ENCODE results near the gene ATP6V1G3.
"Not testable (repeated sequence)": the region's sequence is repeated elsewhere in the genome, so short reads cannot be mapped to it uniquely, and the experiment has no call there.

The ATP6V1G3 gene, protein sequence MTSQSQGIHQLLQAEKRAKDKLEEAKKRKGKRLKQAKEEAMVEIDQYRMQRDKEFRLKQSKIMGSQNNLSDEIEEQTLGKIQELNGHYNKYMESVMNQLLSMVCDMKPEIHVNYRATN

DNA sequence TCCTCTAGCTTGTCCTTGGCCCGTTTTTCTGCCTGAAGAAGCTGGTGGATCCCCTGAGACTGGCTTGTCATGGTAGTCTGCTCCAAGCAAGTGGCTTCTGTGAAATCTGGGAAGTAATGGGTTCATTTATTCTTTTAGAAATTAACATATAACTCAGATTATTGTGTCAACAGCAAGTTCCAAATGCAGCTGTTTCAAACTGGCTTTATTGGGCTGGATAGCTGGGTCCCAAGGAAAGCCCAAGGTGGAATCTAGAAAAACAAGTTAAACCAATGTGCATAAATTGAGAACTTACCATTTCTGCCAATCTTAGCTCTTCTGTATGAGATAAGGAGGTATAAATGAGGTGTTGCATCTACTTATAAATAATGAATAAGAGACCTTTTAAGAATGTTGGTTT, at the start of gene ATP6V1G3:
TSS of gene ATP6V1G3 (minus strand) at position 101 of the 400 bp plus-strand sequence. CDS start at position 71, 30 bp downstream.
- in situ Hi-C loops (cut with HindIII; ENCODE audit: low sequenced_read_pairs) = no loop called here

DNA sequence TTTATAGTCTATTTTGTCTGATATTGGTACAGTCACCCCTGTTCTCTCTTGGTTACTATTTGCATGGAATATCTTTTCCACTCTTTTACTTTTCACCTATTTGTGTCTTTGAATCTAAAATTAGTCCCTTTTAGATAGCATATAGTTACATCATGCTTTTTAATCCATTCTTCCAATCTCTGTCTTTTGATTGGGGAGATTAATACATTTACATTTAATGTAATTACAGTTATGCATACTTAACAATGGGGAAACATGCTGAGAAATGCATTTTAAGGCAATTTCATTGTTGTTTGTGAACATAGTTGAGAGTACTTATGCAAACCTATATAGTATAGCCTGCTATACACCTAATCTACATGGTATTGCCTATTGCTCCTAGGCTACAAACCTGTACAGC, 48.4 kb upstream of the ATP6V1G3 start:
- in situ Hi-C loops (cut with HindIII; ENCODE audit: low sequenced_read_pairs) = no loop called here

DNA sequence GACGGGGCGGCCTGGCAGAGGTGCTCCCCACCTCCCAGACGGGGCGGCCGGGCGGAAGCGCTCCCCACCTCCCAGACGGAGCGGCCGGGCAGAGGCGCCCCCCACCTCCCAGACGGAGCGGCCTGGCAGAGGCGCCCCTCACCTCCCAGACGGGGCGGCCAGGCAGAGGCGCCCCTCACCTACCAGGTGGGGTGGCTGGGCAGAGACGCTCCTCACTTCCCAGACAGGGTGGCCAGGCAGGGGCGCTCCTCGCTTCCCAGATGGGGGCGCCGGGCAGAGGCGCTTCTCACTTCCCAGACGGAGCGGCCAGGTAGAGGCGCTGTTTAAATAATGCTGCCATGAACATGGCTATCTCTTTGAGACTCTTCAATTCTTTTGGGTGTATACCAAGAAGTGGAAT, 43.7 kb upstream of the ATP6V1G3 start:
- in situ Hi-C loops (cut with HindIII; ENCODE audit: low sequenced_read_pairs) = no loop called here

DNA sequence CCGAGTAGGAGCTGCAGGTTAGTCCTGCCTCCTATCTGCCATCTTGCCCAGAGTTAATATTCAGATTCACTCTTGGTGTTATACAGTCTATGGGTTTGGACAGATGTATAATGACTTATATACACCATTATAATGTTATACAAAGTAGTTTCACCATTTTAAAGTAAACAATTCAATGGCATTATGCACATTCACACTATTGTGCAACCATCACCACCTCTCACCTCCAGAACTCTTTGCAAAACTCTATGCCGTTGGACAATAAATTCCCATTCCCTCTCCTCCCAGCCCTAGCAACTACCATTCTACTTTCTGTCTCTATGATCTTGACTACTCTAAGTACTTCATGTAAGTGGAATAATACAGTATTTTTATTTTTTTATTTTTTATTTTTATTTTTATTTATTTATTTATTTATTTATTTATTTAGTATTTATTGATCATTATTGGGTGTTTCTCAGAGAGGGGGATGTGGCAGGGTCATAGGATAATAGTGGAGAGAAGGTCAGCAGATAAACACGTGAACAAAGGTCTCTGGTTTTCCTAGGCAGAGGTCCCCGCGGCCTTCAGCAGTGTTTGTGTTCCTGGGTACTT, 42.8 kb upstream of the ATP6V1G3 start:
- in situ Hi-C loops (cut with HindIII; ENCODE audit: low sequenced_read_pairs) = not testable (repeated sequence)

DNA sequence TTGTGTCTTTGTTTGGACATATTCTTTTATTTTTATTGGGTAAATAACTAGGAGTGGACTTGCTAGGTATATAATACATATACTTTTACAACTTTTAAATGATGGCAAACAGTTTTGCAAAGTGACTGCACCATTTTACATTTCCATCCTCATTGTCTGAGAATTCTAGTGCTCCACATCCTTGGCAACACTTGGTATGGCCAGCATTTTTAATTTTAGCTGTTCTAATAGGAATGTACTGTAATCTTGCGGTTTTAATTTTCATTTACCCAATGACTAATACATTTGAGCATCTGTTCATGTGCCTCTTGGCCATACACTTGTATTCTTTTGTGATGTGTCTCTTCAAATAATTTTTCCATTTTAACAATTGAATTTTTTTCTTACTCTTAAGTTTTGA, 37.0 kb upstream of the ATP6V1G3 start:
- in situ Hi-C loops (cut with HindIII; ENCODE audit: low sequenced_read_pairs) = no loop called here

DNA sequence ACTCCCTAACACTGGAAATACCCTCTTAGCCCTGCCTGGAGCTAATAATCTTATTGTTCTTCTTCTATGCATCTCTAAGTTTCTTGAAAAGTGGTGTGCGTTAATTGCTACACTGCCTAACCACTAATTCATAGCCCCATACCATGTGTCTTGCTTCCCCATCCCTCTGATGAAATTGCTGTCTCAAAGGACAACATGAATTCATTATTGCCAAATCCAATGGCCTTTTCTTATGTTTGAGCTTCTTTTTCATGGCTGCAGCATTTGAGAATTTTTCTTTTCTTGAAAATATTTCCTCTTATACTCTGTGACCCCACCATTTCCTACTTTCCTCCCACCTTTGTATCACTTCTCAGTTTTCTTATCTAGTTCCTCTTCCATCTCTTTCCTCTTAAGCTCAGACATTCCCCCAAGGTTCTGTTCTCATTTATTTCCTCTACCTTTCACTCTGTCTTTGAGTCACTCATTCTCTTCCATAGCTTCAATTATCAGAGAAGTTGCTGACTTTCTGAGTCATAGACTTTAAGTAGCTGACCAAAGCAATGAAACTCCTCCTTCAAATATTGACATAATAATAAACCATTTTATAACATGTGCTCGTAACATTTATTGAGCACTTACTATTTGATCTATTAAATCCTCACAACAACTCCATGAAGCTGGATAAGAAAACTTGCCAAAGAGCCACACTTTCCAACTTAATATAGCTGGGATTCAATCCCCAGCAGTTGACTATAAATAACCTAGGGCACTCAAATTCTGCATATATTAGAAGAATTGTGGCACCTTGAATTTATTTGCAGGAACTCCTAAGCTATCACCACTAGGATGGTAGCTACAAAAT, 35.5 kb upstream of the ATP6V1G3 start:
- in situ Hi-C loops (cut with HindIII; ENCODE audit: low sequenced_read_pairs) = no loop called here

DNA sequence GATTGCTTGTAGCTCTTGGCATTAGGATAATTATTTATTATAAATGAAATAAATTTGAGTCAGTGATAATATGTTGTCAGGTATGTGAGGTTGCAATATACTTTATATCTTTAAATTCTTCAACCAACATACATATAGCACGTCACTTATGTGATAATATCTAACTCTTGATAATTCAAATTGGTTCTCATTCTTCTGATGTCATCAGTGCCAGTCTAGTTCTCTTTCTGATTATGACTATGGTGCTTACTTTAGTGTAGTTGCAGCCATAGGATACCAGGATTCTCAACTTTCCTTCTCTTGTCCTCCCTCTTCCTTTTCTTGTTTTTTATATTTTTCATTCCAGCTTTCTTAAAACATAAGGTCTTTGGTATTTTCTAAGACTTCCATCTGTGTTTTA, 34.8 kb upstream of the ATP6V1G3 start:
- in situ Hi-C loops (cut with HindIII; ENCODE audit: low sequenced_read_pairs) = no loop called here

DNA sequence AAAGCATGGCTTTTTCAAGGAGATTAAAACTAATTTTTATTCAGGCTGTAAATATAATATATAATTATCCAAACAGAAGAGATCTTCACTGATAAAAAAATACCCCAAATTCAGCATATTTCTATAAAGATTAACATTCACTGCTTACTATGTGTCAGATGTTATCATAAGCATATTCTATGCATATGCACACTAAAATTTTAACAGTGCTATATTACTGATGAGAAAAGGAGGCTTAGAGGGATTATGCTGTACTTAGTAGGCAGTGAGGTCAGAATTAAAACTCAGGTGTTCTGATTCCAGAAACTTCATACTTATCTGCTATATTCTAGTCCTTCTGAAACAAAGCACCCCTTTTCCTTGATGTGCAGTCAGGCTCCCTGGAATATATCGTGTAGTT, 33.8 kb upstream of the ATP6V1G3 start:
- in situ Hi-C loops (cut with HindIII; ENCODE audit: low sequenced_read_pairs) = no loop called here

DNA sequence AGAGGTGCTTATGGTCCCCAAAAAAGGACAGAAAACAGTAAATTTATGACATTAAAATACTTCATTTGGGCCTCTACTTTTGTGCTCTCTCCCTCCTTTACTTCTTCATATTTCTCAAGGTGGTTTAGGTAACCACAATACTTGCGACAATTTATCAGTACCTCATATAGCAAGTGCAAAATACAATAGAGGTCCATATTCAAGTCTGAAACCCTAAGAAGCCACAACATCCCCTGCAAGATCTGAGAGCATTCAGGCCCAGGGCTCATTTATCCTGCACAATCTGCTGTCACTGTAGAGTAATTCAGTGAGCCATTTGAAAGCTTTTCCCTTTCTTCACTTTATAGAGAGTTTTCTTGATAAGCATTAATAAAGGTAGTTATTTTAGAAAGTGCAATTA, 24.2 kb upstream of the ATP6V1G3 start:
- in situ Hi-C loops (cut with HindIII; ENCODE audit: low sequenced_read_pairs) = no loop called here

DNA sequence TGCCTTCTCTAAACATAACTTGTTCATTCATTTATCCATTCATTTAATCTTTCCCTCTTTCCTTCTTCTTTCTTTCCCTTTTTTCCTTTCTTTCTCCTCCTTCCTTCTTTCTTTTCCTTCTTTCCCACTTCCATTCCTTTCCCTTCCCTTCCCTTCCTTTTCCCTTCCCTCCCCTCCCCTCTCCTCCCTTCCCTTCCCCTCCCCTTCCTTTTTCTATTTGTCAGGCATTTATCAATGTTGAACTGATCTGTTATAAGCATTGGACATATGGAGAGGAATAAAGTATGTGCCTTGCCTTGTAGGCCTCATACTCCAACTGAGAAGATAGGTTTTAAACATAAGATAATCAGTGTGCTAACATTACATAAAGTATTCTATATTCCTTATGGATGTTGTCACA, 23.7 kb upstream of the ATP6V1G3 start:
- in situ Hi-C loops (cut with HindIII; ENCODE audit: low sequenced_read_pairs) = no loop called here

DNA sequence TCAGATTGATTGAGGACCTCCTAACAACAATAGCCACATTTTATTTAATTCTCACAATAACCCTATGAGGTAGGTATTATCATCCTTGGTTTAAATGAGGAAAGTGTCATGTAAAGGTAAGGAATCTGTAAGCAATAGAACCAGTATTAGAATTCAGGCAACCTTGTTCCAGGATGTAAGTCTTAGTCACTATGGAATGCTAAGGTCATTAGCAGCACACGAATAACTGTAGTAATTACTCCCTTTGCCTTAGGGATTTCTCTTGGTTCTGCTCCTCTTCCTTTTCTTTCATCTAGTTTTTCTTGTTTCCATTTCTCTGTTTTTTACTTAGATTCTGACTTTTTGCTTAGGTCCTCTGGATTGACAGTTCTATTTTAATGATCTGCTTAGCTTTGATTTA, 23.1 kb upstream of the ATP6V1G3 start:
- in situ Hi-C loops (cut with HindIII; ENCODE audit: low sequenced_read_pairs) = no loop called here

DNA sequence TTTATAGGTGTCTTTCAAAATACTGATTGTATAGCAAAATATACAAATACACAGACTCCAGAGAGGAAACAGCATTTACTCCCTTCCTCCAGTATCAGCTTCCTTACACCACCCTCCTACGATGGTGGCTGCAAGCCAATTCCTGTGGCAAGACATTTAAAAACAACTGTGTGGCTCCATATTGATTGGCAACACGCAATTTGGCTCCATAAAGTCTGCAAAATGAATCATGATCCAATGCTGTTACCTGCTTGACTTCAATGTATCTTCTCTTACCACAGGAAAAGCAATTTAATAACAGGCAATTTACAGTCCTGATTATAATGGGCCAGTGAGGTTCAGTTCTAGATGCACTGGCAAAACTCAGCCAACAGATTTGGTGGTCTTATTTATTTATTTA, 19.7 kb upstream of the ATP6V1G3 start:
- in situ Hi-C loops (cut with HindIII; ENCODE audit: low sequenced_read_pairs) = no loop called here

DNA sequence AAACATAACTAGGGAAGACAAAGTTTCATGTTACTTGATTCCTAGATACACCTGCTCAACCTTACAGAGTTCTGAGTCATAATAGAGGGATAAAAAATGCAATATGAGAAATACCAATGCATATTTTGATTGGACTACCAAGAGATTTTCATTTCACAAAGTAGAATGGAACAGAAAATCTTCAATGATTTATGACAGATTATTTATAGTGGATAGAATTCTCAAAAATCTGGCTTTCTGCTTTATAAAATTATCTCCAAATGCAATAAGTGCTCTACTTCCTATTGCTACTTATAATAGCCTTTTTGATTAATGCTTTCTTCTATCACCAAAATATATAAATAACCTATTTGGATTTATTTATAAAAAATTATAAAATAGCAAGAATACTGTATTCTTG, 18.9 kb upstream of the ATP6V1G3 start:
- in situ Hi-C loops (cut with HindIII; ENCODE audit: low sequenced_read_pairs) = no loop called here

DNA sequence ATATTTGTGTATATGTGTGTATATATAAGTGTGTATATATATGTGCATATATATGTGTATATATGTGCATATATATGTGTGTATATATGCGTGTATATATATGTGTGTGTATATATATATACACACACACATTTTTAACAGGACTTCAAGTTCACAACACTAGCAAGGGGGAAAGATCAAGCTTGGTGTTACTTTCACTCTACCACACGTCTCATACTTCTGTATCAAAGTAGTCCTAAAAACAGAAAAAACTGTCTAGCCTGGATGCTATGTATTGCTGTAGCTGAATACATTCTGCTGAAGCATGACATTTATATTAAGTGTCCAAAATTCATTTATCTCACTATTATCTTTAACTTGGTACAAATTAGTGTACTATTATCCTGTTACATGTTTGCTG, 17.9 kb upstream of the ATP6V1G3 start:
- in situ Hi-C loops (cut with HindIII; ENCODE audit: low sequenced_read_pairs) = no loop called here

DNA sequence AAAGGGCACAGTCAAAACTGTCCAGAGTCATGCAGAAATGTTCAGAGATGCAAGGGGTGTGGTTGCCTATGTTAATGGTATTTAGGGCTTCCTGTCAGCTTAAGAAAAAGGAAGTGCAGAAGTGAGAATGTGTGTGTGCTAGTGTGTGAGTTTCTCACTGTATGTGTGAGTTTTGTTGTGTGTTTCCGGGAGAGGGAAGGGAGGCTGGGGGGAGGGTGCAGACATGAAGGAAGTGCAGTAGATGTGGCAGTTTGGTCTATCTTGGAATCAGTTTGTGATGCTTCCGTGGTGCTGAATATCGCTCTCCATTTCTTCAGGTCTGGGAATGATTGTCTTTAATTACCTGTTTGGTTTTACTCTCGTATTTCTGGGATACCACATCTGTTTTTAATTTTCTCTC, 16.5 kb upstream of the ATP6V1G3 start:
- in situ Hi-C loops (cut with HindIII; ENCODE audit: low sequenced_read_pairs) = no loop called here

DNA sequence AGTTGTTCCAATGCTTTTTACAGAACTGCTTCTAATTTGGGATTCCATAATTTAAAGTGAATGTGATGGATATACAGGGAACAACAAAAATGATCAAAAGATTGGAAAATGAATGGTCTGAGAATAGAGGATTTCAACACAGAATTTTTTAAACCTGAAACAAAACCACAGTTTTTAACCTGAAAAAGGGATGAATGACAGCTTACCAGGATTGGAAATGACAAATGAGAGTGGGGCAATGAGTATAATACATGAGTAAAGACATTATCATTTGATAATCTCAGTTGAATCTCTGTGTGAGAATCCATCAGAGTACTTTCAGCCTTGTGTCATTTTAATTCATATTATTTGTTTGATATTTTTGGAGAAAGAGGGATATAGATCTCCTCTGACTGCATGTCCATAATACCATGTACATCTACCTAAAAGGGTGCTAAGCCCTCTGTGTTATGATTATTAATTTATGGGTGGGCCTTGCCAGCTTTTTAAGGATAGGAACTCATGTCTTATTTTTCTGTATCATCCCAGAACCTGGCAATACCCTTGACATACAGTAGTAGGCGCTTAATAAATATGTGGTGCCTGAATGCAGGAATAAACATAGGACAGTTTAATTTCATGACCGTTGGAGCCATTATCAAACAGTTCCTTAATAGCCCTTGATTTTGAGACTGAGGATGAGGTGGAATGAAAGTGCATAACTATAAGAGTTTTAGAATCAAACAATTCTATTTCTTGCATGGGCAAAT, 12.4 kb upstream of the ATP6V1G3 start:
- in situ Hi-C loops (cut with HindIII; ENCODE audit: low sequenced_read_pairs) = no loop called here

DNA sequence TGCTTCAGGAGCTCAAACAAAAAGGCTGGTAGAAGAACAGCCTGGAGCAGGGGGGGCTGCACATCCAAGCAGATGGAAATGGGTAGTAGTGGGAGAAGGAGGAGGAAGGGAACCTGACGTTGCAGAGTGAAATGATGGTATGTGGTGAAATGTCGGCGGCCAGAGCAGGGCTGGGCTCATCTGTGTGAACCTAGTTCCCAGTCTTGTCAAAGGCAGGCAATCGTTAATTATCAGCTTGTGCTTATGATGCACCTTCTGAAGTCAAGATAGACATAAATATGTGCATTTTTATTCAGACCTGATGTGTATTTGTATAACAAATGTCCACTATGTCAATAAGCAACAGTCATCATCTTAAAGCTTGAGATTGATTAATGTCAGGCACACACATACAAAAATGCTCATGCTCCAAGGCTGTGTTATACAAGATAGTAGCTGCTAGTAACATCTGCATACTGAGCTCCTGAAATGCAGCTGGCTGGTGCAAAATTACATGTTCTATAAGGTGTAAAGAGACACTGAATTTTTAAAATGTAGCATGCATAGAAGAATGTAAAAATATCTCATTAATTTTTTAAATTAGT, 10.6 kb upstream of the ATP6V1G3 start:
- in situ Hi-C loops (cut with HindIII; ENCODE audit: low sequenced_read_pairs) = no loop called here

DNA sequence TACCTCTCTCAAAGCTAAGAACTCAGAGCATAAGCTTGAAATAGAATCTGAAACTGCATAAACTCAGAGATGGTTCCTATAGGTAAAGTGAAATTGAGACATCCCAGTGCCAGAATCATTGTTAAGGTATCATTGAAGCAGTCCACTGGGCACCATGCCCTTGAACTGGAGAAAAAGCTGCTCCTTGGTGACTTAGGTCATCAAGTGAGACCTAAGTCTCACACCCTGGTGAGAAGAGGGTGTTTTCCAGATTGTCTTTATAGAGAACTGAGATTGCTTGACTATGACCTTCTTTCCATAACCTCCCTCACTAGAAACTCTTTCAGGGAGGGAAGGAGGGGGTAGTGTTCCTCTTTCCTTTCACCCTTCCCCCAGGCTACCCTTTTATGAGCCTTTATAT, 9.4 kb upstream of the ATP6V1G3 start:
- in situ Hi-C loops (cut with HindIII; ENCODE audit: low sequenced_read_pairs) = no loop called here

DNA sequence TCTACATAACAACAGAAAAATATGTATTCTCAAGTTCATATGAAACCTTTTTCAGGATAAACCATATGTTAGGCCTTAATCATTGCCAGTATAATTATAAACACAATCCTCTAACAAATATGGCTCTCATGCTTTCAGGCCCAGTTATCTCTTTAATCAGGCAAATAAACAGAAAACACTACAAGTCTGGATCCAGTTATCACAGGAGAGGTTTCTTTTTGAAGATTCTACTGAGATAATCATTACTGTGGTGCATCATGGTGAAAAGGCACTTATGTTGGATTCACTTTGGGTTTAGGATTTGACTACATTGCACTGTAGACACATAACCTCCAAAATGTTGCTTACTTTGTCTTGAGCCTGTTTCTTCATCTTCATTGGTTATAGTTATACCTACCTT, 8.4 kb upstream of the ATP6V1G3 start:
- in situ Hi-C loops (cut with HindIII; ENCODE audit: low sequenced_read_pairs) = no loop called here

DNA sequence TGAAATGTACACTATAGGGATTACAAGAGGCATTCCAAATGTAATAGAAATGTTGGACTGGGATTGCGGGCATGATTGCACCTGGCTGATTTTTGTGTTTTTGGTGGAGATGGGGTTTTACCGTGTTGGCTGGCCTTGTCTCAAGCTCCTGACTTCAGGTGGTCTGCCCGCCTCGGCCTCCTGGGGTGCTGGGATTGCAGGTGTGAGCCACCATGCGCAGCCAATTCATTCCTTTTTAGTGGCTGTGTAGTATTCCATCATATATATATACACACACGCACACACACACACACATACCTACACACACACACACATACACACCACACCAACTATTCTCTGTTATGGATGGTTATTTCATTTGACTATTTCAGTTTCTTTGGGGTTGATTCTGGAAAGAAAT, 4.7 kb upstream of the ATP6V1G3 start:
- in situ Hi-C loops (cut with HindIII; ENCODE audit: low sequenced_read_pairs) = no loop called here

DNA sequence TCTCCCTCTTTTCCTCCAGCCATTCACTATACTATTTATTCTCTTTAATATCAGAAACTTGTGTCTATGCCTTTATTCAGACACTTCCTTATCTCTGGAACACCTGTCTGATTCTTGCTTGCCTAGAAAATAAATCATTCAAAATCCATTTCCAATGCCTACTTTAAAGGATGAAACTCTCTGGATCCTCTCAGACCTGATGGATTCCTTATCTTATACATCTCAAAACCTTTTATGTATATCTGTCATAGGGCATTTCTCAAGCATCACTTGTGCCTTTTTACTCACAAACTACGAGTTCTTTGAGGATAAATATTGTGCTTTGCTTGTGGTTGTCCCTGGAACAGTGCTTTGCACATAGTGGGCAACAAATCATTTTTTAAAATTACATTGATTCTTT, 3.8 kb upstream of the ATP6V1G3 start:
- in situ Hi-C loops (cut with HindIII; ENCODE audit: low sequenced_read_pairs) = no loop called here
